ENCODE data around the gene SIRT3.
"Not testable (repeated sequence)": the region's sequence is repeated elsewhere in the genome, so short reads cannot be mapped to it uniquely, and the experiment has no call there.

Gene SIRT3

DNA sequence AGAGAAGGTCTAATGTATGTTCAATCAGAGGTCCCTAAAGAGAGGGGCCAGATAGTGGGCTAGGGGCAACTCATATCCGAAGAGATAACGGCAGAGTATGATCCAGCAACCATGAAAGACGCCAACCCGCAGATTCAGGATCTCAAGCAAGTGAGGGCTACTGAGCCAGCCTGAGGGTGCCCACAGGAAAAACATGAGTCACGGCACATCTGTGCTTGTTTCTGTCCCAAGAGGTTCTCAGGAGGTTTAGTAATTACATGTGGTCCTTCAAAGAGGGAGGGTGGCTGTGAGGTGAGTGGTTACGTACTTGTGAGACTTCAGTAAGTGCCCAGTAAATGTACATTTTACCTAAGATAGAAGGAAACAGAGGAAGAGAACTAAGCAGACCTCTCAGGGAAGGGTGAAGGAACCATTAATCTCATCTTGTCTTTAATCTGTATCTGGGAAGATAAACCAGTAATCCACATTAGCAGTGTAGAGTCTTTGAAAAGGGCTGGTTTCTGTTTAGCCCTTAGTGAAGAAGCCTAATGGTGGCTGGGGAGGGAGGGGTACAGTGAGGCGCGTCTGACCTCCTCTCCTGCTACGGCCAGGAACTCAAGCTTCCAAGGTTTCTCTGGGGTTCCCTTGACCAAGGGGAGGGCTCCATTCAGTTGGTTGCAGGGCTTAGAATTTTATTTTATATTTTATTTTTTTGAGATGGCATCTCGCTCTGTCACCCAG, 10.2 kb downstream of the SIRT3 start:
- no peak overlapping the region for H3K27ac ChIP-seq
- no peak for TF ChIP-seq ZFX (IDR thresholded peaks at IDR 0.05; ENCODE audit: borderline replicate concordance)
- TF ChIP-seq, protein P1, sequence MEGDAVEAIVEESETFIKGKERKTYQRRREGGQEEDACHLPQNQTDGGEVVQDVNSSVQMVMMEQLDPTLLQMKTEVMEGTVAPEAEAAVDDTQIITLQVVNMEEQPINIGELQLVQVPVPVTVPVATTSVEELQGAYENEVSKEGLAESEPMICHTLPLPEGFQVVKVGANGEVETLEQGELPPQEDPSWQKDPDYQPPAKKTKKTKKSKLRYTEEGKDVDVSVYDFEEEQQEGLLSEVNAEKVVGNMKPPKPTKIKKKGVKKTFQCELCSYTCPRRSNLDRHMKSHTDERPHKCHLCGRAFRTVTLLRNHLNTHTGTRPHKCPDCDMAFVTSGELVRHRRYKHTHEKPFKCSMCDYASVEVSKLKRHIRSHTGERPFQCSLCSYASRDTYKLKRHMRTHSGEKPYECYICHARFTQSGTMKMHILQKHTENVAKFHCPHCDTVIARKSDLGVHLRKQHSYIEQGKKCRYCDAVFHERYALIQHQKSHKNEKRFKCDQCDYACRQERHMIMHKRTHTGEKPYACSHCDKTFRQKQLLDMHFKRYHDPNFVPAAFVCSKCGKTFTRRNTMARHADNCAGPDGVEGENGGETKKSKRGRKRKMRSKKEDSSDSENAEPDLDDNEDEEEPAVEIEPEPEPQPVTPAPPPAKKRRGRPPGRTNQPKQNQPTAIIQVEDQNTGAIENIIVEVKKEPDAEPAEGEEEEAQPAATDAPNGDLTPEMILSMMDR (IDR thresholded peaks at IDR 0.05): no peak

DNA sequence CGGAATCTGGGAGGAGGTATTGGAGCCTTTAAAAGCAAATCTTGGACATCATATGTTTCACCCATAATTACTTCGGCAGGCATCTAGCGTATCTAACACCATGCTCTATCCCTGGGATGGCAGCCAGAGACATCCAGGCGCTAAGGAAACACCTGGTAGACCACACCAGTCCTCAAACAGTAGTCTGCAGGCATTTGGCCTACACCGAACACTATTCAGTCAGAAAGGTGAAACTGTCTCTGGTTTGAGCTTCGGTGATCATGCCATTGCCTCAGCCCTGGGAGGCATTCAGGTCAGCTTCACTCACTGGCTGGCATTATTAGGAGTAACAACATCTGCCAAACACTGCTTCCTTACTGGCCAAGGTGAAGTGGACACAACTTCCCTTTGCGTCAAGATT, 11.7 kb downstream of the SIRT3 start:
- TF ChIP-seq, protein P1 (IDR thresholded peaks at IDR 0.05): no peak
- TF ChIP-seq ZFX (IDR thresholded peaks at IDR 0.05; ENCODE audit: borderline replicate concordance): no peak
- H3K27ac ChIP-seq: no peak overlapping the region

DNA sequence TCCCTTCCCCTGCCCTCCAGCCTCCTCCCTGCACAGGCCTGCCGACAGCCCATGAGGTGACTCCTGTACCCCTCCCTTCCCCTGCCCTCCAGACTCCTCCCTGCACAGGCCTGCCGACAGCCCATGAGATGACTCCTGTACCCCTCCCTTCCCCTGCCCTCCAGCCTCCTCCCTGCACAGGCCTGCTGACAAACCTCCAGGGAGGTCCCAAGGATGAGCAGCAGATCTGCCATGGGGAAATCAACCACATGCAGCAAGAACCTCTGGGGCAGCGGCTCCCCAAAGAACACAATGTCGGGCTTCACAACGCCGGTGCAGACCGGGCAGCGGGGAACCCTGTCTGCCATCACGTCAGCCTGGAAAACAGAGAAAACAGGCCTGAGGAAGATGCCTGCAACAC, 12.3 kb downstream of the SIRT3 start:
- H3K27ac ChIP-seq: no peak overlapping the region
- TF ChIP-seq, protein P1 (IDR thresholded peaks at IDR 0.05): no peak
- no peak for TF ChIP-seq ZFX (IDR thresholded peaks at IDR 0.05; ENCODE audit: borderline replicate concordance)

DNA sequence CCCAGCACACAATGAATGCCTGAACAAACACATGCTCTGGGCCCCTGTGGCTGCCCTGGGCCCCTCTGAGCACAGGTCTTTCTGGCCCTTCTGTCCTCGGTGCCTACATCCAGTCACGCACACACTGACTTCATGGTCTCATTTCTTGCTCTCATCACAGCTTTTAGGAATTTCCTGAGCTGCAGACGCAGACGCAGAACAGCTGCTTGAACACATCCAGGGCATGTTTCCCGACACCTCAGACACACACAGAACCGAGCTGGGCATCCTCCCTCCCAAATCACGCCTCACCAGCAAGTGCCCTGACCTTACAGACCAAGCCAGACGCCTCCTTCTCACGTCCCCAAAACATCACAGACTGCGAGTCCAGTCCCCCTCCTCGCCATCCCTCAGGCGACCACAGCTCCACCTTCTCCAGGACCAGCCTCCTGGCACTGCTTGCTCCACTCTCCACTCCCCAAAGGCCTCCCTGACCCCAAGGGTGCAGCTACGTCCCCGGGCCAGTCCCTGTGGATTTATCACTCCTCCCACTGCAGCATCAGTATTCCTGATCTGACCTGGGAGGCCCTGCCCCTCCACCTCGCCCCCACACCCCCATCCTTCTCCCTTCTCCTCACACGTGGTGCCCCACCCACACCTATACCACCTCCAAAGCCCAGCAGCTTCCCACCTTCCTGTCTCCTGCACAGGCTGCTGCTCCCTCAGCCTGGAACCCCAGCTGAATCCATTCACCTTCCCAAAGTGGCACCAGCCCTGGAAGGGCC, 12.9 kb downstream of the SIRT3 start:
- TF ChIP-seq, protein P1 (IDR thresholded peaks at IDR 0.05): no peak
- TF ChIP-seq ZFX (IDR thresholded peaks at IDR 0.05; ENCODE audit: borderline replicate concordance): no peak
- H3K27ac ChIP-seq: no peak overlapping the region

DNA sequence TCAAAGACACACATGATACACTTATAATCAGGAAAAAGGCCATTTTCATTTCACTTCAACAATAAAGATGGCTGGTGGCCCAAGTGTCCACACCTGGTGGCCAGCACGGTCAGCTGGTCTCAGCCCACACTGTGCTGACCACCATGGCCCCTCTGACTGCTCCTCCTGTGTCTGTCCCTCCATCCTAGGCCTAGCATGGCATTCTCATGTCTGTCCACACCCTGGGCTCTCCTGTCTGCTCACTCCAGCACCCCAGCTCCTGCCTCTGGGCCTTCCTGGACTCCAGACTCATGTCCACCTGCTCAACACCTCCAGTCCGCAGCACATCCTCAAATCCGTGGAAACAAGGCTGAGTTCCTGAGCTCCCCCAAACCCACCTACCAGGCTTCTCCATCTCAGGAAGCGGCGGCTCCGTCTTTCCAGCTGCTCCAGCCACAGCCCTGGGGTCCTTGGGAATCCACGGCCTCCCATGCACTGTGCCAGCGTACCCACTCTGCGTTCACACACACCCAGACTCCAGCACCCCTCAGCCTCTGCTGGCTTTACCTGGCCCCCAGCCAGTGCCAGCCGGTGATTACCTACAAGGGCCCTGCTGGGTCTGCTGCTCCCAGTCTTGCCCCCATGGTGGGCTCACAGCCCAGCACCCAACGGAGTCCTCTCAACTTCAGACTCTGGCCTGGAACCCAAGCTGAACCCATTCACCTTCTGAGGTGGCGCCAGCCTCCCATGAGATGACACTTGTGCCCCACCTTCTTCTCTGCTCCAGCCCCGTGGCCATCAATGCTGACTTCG, 13.9 kb downstream of the SIRT3 start:
- H3K27ac ChIP-seq: no peak overlapping the region
- TF ChIP-seq, protein P1 (IDR thresholded peaks at IDR 0.05): no peak
- TF ChIP-seq ZFX (IDR thresholded peaks at IDR 0.05; ENCODE audit: borderline replicate concordance): no peak

DNA sequence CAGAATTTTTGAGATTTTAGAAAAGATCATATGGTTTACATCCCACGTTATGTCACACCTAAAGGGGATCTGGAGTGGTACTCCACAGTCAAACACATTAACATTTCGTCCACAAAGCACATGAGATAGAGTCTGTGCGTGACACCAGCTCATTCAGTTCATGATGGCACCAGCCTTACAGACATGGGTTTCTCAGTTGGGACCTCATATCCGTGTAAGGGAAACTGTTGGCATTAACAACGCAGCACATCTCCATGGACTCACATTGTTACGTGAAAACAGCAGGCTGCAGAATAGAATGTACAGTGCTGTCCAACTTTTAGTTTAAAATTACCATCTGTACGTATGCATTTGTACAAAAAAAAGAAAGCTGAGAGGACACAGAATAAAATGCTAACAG, 14.6 kb downstream of the SIRT3 start:
- H3K27ac ChIP-seq: no peak overlapping the region
- TF ChIP-seq, protein P1 (IDR thresholded peaks at IDR 0.05): no peak
- TF ChIP-seq ZFX (IDR thresholded peaks at IDR 0.05; ENCODE audit: borderline replicate concordance): no peak

DNA sequence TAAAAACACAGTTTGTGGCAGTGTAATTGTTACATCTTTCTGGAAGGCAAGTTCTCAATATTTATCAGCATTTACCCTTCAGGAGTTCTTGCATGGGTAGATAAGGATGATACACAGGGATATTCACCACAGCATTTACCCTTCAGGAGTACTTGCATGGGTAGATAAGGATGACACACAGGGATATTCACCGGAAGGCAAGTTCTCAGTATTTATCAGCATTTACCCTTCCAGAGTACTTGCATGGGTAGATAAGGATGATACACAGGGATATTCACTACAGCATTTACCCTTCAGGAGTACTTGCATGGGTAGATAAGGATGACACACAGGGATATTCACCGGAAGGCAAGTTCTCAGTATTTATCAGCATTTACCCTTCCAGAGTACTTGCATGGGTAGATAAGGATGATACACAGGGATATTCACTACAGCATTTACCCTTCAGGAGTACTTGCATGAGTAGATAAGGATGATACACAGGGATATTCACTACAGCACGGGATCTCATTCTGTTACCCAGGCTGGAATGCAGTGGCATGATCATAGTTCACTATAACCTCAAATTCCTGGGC, 15.4 kb downstream of the SIRT3 start:
- not testable (repeated sequence) for H3K27ac ChIP-seq
